UCSD-AML1 (cell line): ENCODE results near the gene AP5S1.

Experiments used
- DNase-seq: peaks from one replicate; lab custom pipeline; 2025; ENCODE audit not compliant: unreplicated experiment; lab: John Stamatoyannopoulos, UW

AP5S1 gene, protein sequence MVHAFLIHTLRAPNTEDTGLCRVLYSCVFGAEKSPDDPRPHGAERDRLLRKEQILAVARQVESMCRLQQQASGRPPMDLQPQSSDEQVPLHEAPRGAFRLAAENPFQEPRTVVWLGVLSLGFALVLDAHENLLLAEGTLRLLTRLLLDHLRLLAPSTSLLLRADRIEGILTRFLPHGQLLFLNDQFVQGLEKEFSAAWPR

DNA sequence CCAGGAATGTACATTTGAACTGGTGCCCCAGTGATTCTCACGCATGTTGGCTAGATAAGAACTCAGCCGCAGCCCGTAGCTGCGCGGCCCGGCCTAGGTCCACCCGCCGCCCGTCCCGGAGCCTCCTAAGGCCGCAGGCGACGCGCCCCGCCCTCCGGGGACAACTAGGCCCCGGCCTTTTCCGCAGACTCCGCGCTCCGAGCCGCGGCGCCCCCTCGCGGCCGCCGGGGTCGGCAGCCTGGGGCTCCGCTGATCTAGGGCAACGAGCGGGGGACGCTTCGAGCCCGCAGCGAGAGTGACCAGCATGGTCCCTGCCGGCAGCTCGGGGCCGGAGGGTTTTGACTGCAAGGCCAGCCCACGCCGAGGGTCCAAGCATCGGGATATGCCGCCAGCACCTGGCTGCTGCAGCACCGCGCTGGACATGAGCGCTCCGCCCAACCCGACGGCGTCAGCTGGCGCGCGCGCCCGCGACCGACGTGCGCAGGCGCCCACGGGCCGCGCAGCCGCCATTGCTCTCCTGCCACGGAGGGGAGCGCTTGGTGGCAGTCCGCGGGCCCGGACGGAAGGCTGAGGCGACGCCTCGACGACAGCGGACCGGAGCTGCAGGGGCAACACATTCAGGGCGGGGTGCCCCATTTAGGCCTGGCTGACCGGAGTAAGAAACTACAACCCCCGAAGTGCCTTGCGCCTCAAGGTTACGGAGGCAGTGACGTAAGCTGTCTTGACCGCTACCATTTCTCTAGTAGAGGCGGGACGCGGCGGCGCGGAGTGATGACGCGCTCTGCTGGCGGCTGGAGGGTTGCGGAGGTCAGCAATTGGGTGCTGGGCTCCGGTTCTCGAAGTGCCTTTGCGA is at the start of gene AP5S1:
TSS of gene AP5S1 (plus strand) at position 500 of the 853 bp plus-strand sequence. CDS start 1,571 bp downstream, outside the sequence.
- peak; percentile 97 for DNase-seq

DNA sequence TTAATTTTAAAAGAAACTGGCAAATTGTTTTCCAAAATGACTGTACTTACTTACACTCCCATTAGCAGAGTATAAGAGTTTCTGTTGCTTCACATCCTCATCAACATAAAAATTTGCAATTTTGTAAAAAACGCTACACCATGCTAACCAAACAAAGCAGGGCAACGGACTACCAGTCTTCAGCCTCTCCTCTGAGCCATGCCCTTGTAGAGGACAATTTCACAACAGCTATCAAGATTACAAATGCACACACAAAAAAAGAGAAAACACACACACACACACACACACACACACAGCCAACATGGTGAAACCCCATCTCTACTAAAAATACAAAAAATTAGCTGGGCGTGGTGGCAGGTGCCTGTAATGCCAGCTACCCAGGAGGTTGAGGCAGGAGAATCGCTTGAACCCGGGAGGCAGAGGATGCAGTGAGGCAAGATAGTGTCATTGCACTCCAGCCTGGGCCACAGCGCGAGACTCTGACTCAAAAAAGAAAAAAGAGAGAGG is 48.7 kb upstream of the AP5S1 start:
- DNase-seq = no peak

DNA sequence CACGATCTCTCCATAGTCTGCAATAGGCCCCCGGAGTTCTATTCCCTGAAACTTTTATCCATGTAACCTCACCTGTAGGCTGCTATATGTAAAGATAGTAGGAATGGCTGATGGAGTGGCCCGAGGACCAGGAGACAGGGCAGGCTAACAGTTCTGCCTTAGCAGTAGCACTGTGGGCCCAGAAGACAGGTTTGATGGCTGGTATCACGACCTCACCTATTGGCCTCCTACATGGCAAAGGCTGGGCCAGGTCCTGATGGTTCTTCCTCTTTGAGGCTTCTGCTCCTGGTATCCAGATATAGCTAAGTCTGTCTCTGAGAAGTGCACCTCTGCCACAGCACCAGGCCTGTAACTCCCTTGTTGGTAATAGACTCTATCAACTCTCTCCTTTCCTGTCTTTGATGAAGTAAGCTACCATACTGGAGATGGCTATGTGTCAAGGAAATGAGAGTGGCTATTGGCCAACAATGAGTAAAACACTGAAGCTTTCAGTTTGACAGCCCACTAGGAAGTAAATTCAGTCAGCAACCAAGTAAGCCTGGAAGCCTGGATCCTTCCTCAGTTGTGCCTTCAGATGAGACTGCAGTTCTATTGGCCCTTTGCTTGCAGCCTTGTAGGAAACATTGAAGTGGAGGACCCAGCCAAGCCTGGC is 44.8 kb upstream of the AP5S1 start:
- DNase-seq = no peak

DNA sequence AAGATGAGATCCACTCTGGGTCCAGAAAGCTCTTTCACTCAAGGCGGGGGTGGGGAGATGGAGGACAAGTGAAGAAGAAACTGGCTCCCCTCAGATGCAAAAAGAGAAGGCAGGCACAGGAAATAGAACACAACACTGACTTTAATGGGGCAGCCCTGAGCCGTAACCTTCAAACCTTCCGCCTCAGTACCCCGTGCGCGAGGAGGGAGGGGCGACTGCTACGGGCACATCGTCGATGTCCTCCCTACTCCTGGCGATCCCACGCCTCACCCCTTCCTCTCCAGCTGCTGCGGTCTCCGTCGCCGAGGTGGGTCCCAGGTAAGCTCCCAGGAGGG is 43.0 kb upstream of the AP5S1 start:
- no peak for DNase-seq

DNA sequence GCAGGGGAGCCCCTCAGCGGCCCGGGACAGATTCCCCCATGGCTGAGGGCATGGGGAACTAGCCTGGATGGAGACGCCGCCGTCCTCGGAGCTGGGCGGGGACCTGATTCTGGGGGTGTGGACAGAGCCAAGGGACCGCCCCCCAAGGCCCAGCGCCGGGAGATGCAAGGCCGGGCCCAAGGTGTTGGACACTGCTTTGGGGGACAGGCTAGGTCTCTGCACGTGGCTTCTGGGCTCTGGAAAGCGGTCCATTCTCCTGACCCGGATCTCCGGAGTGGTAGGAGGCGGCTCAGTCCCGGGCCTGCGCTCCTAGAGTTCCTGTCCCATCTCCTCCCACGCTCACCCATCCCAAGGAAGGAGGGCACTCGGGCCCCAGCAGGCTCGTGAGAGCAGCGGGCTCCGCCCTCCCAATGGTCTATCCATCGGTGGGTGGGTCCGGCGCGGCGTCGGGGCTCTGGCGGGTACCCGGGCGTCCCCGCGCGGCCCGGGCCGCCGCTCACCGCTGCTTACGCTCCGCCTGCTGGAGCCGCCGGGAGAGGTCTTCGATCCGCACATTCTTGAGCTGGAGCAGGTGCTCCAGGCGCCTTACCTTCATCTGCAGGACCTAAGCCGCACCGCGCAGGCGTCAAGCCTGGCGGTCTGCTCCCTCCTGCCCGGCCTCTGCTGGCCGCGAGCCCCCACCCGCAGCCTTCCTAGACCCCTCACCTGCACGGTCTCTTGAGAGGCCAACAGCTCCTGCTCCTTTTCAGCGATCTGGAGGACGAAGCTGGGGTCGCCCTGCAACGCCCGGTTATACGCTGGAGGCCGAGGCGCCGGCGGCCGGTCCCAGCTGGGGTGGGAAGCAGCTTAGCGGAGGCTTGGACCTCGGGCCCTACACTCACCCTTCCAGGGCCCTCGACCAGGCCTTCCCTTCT is 42.4 kb upstream of the AP5S1 start:
- no peak for DNase-seq

DNA sequence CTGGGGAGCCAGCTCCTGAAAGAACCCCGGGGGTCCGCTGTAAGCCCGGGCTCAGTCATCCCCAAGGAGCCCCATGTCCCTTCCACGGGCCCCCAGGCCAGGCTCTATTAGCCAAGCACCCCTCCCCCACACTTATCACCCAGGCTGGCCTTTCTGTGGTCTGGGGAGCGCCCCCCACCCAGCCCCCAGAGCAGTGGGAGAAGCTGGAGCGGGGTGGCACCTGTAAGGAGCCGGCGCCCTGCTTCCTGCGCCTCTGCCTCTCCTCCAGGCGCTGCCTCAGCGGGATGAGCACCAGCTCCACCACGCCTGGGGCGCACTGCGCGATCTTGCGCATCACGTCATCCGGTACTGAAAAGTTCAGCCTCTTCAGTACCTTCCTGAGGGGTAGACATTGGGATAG is 41.4 kb upstream of the AP5S1 start:
- DNase-seq = no peak

DNA sequence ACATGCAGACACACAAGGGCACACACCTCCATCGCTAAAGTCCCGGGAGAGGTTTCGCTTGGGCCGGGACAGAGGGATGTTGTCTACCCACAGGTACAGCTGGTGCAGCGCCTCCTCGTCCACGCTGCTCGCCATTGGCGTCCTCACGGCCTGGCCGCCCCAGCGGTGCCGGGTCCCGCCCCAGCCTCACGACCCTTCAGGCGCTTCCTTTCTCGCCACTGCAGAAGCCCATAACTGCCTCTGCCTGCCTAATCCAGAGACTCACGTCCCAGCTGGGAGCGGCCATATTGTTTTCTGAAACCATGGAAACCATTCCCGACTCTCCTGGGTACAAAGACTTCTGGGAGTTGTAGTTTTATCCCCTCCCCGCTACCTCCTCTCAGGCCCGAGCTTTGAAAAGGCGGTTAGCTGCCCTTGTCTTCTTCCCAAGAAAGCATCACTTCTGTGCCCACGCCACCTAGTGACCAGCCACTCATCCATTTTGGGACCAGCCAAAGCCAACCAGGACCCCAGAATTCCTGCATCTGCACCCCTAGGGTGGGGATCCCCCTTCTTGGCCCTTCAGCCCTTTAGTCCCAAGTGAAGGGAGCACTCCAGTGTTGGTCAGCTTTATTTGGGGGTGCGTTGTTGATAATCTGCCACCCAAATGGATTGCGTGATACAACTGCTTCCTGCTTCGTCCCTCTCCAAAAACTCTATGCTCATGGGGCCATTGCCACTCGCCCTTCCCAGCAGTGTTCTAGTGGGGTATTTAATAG is 39.0 kb upstream of the AP5S1 start, which contains the start of gene SPEF1:
TSS of gene SPEF1 (minus strand) at position 296 of the 758 bp plus-strand sequence. CDS start at position 135, 161 bp downstream.
- DNase-seq = peak; percentile 75

DNA sequence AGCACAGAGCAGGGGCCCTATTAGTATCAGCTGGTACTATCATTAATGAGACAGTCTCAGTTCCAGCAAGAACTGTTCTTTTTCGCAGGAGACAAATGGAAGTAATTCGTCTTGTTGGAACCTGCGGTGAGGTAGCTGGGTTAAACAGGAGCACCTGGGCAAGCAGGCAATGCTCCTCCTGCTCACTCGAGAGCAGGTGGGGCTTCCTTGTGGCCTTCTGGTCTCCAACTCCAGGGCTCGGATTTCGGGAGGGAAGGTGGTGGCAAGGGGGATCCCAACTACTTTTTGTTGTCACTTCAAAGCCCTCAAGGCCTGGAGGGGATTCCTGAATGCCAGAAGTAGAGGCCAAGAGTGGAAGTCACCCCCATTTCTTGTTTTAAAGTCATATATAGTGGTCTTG is 37.8 kb upstream of the AP5S1 start:
- no peak for DNase-seq

DNA sequence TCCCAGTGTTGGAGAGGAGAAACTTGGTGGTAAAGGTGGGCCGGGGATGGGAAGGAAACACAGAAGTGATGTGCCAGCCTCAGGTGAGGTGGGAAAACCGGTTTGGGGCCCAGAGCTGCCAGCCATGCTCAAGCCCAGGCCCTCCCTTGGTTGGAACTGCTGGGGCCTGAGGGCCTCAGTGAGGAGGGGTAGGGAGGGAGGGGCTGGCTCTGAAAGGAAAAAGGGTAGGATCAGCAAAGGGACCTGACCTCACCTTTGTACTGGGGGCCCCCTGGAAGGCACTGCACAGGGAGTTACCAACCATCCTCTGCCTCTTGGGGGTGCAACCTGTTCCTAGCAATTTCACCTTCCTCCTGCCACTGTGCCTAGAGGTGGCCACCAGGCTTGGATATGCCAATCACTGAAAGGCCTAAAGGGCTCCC is 37.3 kb upstream of the AP5S1 start:
- DNase-seq = no peak

DNA sequence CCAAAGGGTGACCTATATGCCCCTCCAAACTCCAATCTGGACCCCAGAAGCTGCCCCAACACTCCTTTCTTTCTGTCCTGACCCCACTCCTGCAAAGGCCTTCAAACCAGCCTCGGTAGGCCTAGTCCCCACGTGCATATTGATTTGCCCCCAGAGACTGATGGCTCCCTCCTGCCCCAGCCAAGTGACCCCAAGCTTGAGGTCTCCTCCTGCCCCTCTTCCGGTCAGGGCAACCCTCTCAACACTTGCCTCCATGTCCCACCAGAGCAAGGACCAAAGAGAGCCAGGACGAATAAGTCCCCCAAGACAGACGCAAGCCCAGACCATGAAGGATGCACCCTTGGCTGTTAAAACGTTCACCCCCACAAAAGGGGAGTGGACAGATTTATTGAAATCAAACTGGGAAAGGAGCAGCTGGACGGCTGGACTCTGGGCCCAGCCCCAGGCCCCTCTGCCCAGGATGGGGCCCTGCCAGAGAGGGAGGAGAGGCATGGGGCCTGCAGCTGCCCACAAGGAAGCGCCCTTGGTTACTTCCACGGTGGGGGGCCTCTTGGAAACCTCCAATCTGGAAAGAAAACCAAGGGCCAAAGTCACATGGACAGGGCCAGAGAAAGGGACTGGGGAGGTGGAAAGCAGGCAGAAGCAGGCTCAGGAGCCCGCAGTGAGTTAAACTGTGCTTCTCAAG is 36.7 kb upstream of the AP5S1 start:
- DNase-seq = no peak

DNA sequence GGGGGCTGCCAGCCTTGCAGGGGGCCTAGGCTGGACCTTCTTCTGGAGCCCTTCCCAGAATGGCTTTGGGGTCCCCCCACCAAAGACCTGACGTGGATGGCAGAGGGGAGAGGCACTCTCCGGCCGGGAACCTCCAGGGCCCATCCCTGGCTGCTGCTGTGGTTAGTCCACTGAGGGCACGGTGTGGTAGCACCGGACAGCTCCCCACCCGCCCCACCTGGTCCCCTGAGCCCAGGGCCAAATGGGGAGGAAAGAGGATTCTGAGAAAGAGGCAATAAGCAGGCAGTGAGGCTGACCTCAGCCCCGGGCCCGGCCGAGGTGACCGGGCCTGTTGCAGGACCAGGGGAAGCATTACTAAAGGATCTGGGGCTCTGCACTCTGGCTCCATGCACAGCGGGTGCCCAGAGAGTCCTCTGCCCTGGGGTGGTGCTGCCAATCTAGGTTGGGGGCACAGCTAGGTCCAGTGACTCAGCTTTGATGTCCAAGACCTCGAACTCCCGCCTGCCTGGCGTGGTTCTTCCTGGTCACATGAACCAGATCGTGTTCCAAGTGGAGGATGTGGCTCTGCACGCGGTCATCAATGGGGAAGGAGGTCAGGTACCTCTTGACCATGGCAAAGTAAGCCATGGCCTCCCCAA is 36.0 kb upstream of the AP5S1 start:
- DNase-seq = no peak

DNA sequence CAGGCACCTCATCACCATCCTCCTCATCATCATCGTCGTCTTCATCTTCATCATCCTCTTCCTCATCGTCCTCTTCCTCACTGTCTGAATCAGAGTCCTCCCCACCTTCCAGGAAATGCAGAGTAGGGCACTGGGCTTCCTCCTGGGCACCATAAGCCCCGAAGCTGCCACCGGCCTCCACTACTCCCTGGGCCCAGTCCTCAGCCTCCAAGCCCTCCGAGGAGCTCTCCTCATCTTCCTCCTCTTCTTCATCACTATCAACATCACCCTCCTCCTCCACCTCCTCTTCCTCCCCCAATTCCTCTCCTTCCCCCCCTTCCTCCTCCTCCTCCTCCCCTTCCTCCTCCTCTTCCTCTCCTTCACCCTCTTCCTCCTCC is 35.5 kb upstream of the AP5S1 start:
- DNase-seq = no peak

DNA sequence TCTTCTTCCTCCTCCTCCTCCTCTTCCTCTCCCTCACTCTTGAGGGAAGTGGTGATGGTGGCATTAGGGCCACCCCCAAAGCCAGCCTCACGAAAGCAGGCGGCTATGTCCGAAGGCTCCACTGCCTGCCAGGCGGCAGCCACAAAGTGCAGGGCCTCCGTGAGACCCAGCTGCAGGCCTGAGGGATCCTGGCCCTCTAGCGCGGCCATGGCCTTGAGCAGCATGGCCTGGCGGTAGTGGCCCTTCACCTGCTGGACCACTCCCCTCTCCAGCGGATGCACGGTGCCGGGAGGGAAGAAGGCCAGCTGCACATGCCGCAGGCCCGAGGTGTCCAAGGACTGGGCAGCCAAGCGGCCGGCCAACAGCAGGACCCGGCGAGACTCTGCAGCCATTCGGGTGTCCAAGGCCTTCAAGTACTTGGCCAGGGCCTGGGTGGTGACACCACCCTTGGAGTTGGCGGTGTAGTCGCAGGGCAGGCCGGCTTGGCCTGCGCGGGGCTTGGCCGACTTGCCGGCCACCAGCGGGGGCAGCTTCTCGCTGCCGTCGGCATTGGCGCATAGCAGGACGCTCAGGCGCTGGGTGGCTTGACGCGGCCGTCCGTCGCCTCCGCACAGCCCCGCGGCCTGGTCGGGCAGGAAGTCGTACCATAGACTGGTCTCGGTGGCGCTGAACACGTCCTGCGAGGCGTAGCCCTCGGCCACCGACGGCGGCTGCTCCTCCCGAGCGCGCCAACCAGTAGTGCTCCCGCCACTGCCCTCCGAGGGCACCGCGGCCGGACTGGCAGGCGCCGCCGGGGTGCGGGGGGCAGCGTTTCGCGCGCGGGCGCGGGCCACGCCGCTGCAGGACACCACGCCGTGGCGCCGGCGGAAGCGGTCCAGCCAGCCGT is 34.9 kb upstream of the AP5S1 start:
- DNase-seq = no peak

DNA sequence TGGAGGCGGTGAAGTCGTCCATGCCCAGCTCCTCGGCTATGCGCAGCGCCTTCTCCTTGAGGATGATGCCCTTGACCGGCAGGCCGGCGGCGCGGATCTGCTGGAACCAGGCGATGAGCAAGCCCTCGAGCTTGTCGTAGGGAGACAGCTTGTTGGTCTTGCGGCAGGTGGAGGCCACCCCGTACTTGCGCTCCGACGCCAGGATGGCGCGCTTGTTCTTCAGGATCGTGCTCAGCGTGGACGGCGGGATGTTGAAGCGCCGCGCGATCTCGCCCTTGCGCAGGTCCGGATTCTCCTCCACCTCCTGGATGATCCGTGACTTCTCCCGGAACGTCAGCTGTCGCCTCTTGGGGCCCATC is 34.2 kb upstream of the AP5S1 start:
- no peak for DNase-seq

DNA sequence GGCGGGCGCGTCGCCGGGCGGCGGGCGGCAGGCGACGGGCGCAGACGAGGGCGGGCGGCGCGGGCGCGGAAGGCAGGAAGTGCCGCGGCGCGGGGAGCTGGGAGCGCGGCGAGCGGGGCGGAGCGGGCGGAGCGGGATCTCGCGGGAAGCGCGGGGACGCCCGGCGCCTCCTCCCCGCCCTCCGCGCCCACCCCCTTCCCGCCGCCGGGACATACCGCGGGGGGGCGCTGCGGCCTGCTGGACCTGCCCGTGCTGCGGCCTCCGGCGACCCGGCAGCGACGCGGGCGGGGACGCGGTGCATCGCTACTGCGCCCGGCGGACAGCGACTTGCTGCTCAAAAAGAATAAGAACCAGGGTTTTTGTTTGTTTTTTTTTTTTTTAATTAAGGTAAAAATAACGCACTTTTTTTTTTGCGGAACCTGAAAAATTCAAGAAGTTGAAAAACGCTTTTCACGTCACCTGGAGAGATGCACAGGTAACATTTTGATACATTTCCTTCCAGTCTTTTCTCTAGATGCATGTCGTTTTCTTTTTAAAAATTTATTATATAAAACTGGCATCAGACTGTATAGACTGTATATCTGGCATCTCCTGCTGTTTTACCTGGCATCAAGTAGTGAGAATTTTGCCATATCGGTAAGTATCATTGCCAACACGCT is 33.6 kb upstream of the AP5S1 start, which contains the start of gene CENPB:
TSS of gene CENPB (minus strand) at position 76 of the 659 bp plus-strand sequence. CDS start 257 bp downstream, outside the sequence.
- DNase-seq = peak; percentile 91

DNA sequence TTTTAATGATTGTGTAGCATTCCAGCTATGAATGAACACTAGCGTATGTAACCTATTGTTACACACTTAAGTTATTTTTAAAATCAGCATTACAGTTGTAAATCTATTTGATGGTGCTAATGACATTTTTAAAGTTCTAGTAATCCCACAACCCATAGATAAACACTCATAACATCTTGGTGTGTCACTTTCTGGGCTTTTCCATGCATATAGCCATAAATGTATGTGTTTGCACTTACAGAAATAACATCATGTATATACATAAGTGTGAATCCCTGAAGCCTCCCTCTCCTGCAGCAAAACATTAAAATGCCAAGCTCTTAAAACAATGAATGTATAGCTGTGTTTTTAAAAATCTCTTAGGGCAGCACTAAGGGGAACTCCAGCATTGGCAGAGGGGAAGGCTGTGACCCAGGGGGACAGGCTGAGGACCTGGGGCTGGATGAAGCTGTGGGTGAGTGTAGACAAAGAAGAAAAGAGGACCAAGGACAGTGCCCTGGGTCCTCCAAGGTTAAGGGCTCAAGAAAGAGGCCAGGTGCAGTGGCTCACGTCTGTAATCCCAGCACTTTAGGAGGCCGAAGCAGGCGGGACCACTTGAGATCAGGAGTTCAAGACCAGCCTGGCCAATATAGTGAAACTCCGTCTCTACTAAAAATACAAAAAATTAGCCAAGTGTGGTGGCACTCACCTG is 32.9 kb upstream of the AP5S1 start:
- no peak for DNase-seq

DNA sequence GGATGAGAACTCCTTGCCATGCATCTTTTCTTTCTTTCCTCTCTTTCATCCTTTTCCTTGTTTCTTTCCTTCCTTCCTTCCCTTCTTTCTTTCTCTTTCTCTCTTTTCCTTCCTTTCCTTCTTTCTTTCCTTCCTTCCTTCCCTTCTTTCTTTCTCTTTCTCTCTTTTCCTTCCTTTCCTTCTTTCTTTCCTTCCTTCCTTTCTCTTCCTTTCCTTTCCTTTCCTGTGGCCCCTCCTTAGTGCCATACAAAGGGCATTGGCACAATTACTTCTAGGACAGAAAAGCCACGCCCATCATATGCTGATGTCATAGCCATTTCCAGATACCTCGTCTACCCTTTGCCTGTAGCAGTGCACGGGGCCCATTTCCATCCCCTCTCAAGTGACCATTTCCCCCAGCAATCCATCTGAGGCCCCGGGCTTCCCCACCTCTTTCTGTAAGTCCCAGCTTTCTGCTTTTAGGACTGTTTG is 31.6 kb upstream of the AP5S1 start:
- no peak for DNase-seq
